GM21390 (cell line): ENCODE results near the gene THSD4.

Experiments used
- ATAC-seq: cut with Tn5 transposase; IDR thresholded peaks from one replicate; pipeline ENCODE4 v1.9.1; 2021; ENCODE audit not compliant: unreplicated experiment

The THSD4 gene

GRCh38 chr15:71220828-71221227 lies 105.6 kb downstream of the THSD4 start:
- ATAC-seq, result no peak

GRCh38 chr15:71221417-71221816 lies 106.1 kb downstream of the THSD4 start:
- ATAC-seq, result no peak

- ATAC-seq, result no peak
Observed at GRCh38 chr15:71223516-71223915, 108.2 kb downstream of the THSD4 start.

- no peak for ATAC-seq
Observed at GRCh38 chr15:71224024-71224423, 108.8 kb downstream of the THSD4 start.

- no peak for ATAC-seq
Observed at GRCh38 chr15:71225851-71226250, 110.6 kb downstream of the THSD4 start.

GRCh38 chr15:71226536-71227455 lies 111.5 kb downstream of the THSD4 start:
- no peak for ATAC-seq

- no peak for ATAC-seq
Observed at GRCh38 chr15:71228403-71228802, 113.1 kb downstream of the THSD4 start.

- no peak for ATAC-seq
Observed at GRCh38 chr15:71230303-71230702, 115.0 kb downstream of the THSD4 start.

GRCh38 chr15:71231758-71232157 lies 116.5 kb downstream of the THSD4 start:
- ATAC-seq, result no peak

GRCh38 chr15:71232411-71232810 lies 117.1 kb downstream of the THSD4 start:
- ATAC-seq, result no peak

- no peak for ATAC-seq
Observed at GRCh38 chr15:71237456-71238188, 122.4 kb downstream of the THSD4 start.

GRCh38 chr15:71238926-71239325 lies 123.7 kb downstream of the THSD4 start:
- ATAC-seq, result no peak

- no peak for ATAC-seq
Observed at GRCh38 chr15:71239592-71240364, 124.5 kb downstream of the THSD4 start.

GRCh38 chr15:71242292-71242691 lies 127.0 kb downstream of the THSD4 start:
- no peak for ATAC-seq

GRCh38 chr15:71244250-71244649 lies 129.0 kb downstream of the THSD4 start:
- no peak for ATAC-seq

- ATAC-seq, result no peak
Observed at GRCh38 chr15:71245588-71245987, 130.3 kb downstream of the THSD4 start.

GRCh38 chr15:71248386-71248785 lies 133.1 kb downstream of the THSD4 start:
- no peak for ATAC-seq

GRCh38 chr15:71249986-71250385 lies 134.7 kb downstream of the THSD4 start:
- ATAC-seq, result no peak

- no peak for ATAC-seq
Observed at GRCh38 chr15:71250936-71251583, 135.8 kb downstream of the THSD4 start.

- ATAC-seq, result no peak
Observed at GRCh38 chr15:71251584-71252043, 136.3 kb downstream of the THSD4 start.
